ENCODE measurements around the gene SNRNP200. TPM values are rescaled to one million over a fixed set of nuclear protein-coding genes. Genes with fewer than 3 reads are reported as not detected.

SNRNP200 gene
- total RNA-seq, 4 donors from 2014 or later = 85.3 to 123 (median 104) TPM

DNA sequence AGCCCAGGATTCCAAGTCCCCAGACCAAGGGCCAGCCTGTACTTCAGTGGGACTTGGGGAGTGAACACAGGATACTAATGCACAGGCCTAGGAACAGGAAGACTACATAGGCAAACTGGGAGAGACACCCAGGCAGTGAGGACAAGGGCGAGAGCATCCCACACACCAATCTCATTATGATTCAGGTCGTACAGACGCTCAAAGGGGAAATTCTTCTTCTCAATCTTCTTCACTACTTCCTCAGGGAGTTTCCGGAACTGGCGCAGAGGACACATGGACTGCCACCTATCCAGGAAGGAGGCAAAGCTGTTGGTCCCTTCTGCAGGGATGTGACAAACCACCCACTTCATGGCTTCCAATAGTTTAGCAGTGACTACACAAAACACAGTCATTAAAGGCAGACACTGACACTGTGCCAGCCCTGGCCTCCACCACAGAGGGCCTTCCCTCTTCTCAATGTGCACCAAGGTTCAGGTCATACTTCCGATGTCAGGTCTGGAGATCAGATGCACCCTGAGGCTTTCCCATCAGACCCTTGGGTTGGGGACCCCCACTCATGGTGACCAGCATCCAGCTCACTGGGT is 18.0 kb downstream of the SNRNP200 start:
- no peak overlapping the region for H3K4me3 ChIP-seq (replicated peaks in 1 of 3)
- intact Hi-C loops (cut with DNase I) = no loop called here
- 94% methylated on average over 6 of the region's 6 CpGs for WGBS, 2 donors
- H3K27ac ChIP-seq = no peak overlapping the region
- H3K36me3 ChIP-seq = peaks cover 100% of the 10 kb centered on the region in 2 donors
- no peaks in the 10 kb centered on the region for H3K4me1 ChIP-seq
- TF ChIP-seq, protein P1, sequence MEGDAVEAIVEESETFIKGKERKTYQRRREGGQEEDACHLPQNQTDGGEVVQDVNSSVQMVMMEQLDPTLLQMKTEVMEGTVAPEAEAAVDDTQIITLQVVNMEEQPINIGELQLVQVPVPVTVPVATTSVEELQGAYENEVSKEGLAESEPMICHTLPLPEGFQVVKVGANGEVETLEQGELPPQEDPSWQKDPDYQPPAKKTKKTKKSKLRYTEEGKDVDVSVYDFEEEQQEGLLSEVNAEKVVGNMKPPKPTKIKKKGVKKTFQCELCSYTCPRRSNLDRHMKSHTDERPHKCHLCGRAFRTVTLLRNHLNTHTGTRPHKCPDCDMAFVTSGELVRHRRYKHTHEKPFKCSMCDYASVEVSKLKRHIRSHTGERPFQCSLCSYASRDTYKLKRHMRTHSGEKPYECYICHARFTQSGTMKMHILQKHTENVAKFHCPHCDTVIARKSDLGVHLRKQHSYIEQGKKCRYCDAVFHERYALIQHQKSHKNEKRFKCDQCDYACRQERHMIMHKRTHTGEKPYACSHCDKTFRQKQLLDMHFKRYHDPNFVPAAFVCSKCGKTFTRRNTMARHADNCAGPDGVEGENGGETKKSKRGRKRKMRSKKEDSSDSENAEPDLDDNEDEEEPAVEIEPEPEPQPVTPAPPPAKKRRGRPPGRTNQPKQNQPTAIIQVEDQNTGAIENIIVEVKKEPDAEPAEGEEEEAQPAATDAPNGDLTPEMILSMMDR (IDR thresholded peaks at IDR 0.05) = no peak
- TF ChIP-seq POLR2A (IDR thresholded peaks at IDR 0.05) = no peak
- DNase-seq = no peak
- no peaks in the 10 kb centered on the region for H3K9me3 ChIP-seq
- no peaks in the 10 kb centered on the region for H3K27me3 ChIP-seq

DNA sequence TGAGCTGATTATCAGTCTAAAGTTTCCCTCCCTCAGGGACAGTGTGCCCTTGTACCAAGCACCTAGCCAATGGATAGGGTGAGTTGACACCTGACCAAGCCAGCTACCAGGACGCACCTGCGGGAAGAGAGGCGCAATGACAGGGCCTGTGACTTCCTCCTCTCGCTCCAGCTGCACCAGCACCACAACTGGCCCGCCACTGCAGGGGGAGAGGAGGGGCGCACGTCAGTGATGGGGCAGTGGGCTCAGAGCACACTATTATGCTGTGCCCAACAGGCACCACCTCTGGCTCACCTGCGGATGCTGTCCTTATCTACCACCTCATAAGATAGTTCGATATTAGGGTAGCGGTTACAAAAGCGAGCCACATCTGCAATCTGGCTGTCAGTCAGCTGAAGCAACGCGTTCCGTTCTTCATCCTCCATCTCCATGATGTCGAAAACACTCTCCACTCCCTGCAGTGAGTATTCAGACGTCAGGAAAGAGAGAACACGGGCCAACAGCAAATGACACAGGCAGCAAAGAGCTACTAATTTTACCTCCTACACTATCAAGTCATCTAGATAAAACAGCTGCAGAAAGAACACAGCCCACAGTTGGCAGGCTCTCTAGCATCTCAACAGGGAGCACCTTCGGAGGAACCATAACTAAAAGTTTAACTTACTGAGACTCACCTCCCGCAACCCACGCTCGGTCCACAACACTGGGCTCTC is 28.4 kb downstream of the SNRNP200 start:
- Histone ChIP-seq H3K27ac (no peak overlapping the region), H3K4me3 (replicated peaks in 1 of 3) (no peak overlapping the region), H3K27me3 (no peaks in the 10 kb centered on the region), H3K4me1 (no peaks in the 10 kb centered on the region), H3K9me3 (no peaks in the 10 kb centered on the region), H3K36me3 (peaks cover 71 to 98% of the 10 kb centered on the region in 2 donors)
- 94 to 95% methylated on average over 19 to 21 of the region's 21 CpGs for WGBS, 2 donors
- DNase-seq = no peak
- intact Hi-C loops (cut with DNase I) = no loop called here
- TF ChIP-seq POLR2A (IDR thresholded peaks at IDR 0.05) = no peak
- TF ChIP-seq, protein P1 (IDR thresholded peaks at IDR 0.05) = no peak

DNA sequence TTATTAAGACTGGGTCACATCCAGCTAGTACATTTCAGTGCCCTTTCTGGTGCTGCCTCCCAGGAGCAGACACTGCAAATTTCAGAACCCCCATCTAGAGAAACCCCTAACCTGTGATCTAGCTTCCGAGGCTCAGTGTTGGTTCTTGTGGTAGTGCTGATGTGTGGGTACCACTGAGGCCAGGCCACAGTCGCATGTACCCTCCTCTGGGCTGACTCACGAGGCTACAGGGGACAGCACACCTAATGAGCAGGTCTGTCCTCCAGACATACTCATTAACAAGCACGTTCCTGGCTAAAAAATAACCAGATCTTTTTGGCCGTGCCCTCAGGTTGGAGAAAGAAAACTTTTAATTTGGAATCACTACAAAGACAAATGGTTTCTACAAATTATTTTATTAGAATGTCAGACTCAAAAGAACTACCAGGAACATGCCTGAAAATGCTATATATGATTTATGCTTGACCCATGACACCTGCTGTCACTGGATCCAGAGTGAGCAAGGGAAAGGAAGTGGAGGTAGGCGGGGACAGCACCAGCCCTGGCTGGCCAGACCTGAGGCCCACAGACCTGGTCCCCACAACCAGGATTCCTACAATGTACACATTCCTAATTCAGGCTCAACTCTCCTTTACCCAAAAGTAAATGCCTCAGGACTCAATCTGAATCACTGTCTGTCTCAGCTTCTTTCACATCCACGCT is 30.8 kb downstream of the SNRNP200 start:
- H3K4me1 ChIP-seq = no peaks in the 10 kb centered on the region
- no peak for TF ChIP-seq POLR2A (IDR thresholded peaks at IDR 0.05)
- TF ChIP-seq, protein P1 (IDR thresholded peaks at IDR 0.05) = no peak
- DNase-seq = no peak
- H3K27ac ChIP-seq = no peak overlapping the region
- H3K36me3 ChIP-seq = peaks cover 54 to 85% of the 10 kb centered on the region in 2 donors
- no peak overlapping the region for H3K4me3 ChIP-seq (replicated peaks in 1 of 3)
- H3K27me3 ChIP-seq = no peaks in the 10 kb centered on the region
- no peaks in the 10 kb centered on the region for H3K9me3 ChIP-seq
- WGBS, 2 donors = 88 to 91% methylated on average over 7 of the region's 7 CpGs
- intact Hi-C loops (cut with DNase I) = no loop called here

DNA sequence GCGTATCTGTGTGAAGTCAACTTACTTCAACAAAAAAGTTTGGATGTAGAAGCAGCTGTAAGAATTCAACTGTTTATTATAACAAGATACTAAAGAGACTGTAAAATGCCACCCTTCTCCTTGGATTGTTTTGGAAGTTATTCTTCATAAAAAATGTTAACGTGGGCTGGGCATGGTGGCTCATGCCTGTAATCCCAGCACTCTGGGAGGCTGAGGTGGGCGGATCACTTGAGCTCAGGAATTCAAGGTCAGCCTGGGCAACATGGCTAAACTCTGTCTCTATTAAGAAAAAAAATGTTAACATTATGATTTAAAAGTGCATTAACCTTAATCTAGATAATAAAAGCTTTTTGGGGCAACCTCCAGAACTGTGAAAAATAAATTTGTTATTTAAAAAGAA is 31.6 kb downstream of the SNRNP200 start:
- no peak overlapping the region for H3K4me3 ChIP-seq (replicated peaks in 1 of 3)
- H3K36me3 ChIP-seq = peaks cover 47 to 78% of the 10 kb centered on the region in 2 donors
- intact Hi-C loops (cut with DNase I) = no loop called here
- H3K27me3 ChIP-seq = no peaks in the 10 kb centered on the region
- no peaks in the 10 kb centered on the region for H3K9me3 ChIP-seq
- no peaks in the 10 kb centered on the region for H3K4me1 ChIP-seq
- H3K27ac ChIP-seq = no peak overlapping the region
- 86 to 87% methylated on average over 3 of the region's 3 CpGs for WGBS, 2 donors
- no peak for DNase-seq
- no peak for TF ChIP-seq POLR2A (IDR thresholded peaks at IDR 0.05)
- TF ChIP-seq, protein P1 (IDR thresholded peaks at IDR 0.05) = no peak

DNA sequence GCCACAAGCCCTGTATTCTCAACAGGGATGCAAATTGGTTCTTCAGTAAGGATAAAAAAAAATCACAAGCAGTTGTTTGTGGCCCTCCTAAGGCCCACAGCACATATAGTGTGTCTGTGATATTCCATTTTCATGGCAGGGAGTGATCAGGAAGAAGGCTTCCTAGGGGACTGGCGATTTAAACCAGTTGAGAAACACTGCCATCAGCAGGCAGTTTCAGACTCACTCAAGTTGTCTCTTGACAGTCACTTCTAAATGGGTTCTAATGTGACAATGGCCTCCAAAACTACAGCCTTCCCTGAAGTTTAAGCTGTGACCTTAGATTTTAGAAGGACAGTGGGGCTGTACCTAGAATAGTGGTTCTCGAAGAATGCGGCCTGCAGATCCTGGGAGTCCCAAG is 33.4 kb downstream of the SNRNP200 start:
- Histone ChIP-seq H3K27me3 (no peaks in the 10 kb centered on the region), H3K4me1 (peaks cover 3 to 8% of the 10 kb centered on the region in 2 donors), H3K27ac (no peak overlapping the region), H3K4me3 (replicated peaks in 1 of 3) (no peak overlapping the region), H3K9me3 (no peaks in the 10 kb centered on the region), H3K36me3 (peaks cover 43 to 70% of the 10 kb centered on the region in 2 donors)
- DNase-seq = no peak
- intact Hi-C loops (cut with DNase I) = no loop called here
- TF ChIP-seq, protein P1 (IDR thresholded peaks at IDR 0.05) = no peak
- no peak for TF ChIP-seq POLR2A (IDR thresholded peaks at IDR 0.05)
- WGBS, 2 donors = 84 to 90% methylated on average over 3 of the region's 3 CpGs
